ENCODE results near the gene C2. TPM values are rescaled to one million over a fixed set of nuclear protein-coding genes. Genes with fewer than 3 reads are reported as not detected.
A peak's percentile ranks its signal among the peaks of the same experiment; 100 is the strongest.

Gene C2
- total and polyA plus RNA-seq, 2 donors (not counting 1 experiment from before 2014, with no cell fraction given), result 0.28 to 3.4 TPM

DNA sequence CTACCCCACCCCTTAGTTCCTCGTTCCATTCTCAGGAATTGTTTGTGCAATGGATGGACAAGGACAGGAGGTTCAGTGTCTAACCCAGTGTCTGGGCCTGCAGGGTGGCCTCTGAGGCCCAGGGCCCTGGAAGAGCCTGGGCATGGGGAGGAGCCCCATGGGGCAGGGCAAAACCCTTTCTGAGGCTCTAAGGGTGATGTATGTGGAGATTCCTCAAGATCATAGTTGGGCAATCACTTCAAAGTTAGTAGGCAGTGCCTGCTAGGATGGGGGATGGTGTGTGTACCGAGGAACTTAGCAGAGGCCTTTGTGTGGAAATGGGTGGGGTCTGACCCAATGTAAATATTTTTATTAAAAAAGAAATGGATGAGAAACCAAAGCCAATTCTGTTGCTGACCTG lies 6.7 kb upstream of the C2 start:
- peaks cover 3% of the 10 kb centered on the region for H3K27me3 Mint-ChIP-seq
- H3K4me3 Mint-ChIP-seq, result no peak overlapping the region
- TF ChIP-seq EZH2 (IDR thresholded peaks at IDR 0.05; ENCODE audit: borderline replicate concordance, insufficient read depth, low read depth, low read length, poor library complexity, severe bottlenecking), result no peak
- TF ChIP-seq, protein P1, sequence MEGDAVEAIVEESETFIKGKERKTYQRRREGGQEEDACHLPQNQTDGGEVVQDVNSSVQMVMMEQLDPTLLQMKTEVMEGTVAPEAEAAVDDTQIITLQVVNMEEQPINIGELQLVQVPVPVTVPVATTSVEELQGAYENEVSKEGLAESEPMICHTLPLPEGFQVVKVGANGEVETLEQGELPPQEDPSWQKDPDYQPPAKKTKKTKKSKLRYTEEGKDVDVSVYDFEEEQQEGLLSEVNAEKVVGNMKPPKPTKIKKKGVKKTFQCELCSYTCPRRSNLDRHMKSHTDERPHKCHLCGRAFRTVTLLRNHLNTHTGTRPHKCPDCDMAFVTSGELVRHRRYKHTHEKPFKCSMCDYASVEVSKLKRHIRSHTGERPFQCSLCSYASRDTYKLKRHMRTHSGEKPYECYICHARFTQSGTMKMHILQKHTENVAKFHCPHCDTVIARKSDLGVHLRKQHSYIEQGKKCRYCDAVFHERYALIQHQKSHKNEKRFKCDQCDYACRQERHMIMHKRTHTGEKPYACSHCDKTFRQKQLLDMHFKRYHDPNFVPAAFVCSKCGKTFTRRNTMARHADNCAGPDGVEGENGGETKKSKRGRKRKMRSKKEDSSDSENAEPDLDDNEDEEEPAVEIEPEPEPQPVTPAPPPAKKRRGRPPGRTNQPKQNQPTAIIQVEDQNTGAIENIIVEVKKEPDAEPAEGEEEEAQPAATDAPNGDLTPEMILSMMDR (IDR thresholded peaks at IDR 0.05), result no peak
- Histone ChIP-seq H3K27me3 (replicated peaks in 1 of 4; ENCODE audit: control extremely low read depth in 1 of 4, control insufficient read depth in 3 of 4, insufficient read depth in 4 of 4, low read length in 3 of 4) (no peaks in the 10 kb centered on the region), H3K4me3 (ENCODE audit: control extremely low read depth in 1 of 5, extremely low read depth in 1 of 5, insufficient read depth in 1 of 5, low read depth in 2 of 5, low read length in 4 of 5) (no peak overlapping the region), H3K27ac (ENCODE audit: low read length in 2 of 2) (no peak overlapping the region), H3K36me3 (replicated peaks in 1 of 2; ENCODE audit: control extremely low read depth in 1 of 2, control insufficient read depth in 1 of 2, extremely low read depth in 1 of 2, insufficient read depth in 2 of 2, low read length in 1 of 2) (no peaks in the 10 kb centered on the region), H3K4me1 (ENCODE audit: control insufficient read depth in 2 of 2, insufficient read depth in 2 of 2, low read length in 2 of 2) (no peaks in the 10 kb centered on the region), H3K4me2 (replicated peaks; ENCODE audit: low read depth, low read length, poor library complexity, severe bottlenecking) (no peak overlapping the region), H3K9me3 (ENCODE audit: control extremely low read depth in 1 of 3, control insufficient read depth in 2 of 3, insufficient read depth in 1 of 3, low read length in 2 of 3) (no peaks in the 10 kb centered on the region), H3K79me2 (ENCODE audit: control insufficient read depth, insufficient read depth, low read length) (no peaks in the 10 kb centered on the region), H4K20me1 (ENCODE audit: control insufficient read depth, insufficient read depth, low read length, poor library complexity, severe bottlenecking) (no peaks in the 10 kb centered on the region), H3K9ac (ENCODE audit: low read length) (no peak overlapping the region), H2AFZ (ENCODE audit: insufficient read depth, low read depth, low read length, poor library complexity, severe bottlenecking) (no peak overlapping the region)
- ATAC-seq (ENCODE audit: low read depth) (no peak), DNase-seq (no peak)
- ChIA-PET POLR2A (no interaction called here), CTCF (interaction anchor here (3.1 kb wide), 1 partner anchor 31 kb away, joined by 12 read pairs; no protein-coding TSS in a partner anchor)
- H3K9me3 Mint-ChIP-seq (ENCODE audit: insufficient read depth), result no peaks in the 10 kb centered on the region
- H3K27ac Mint-ChIP-seq, result no peak overlapping the region
- no peaks in the 10 kb centered on the region for H3K4me1 Mint-ChIP-seq
- intact Hi-C loops (cut with micrococcal nuclease), result no loop called here
- WGBS (ENCODE audit: insufficient coverage), result 75% methylated on average over 2 of the region's 2 CpGs

DNA sequence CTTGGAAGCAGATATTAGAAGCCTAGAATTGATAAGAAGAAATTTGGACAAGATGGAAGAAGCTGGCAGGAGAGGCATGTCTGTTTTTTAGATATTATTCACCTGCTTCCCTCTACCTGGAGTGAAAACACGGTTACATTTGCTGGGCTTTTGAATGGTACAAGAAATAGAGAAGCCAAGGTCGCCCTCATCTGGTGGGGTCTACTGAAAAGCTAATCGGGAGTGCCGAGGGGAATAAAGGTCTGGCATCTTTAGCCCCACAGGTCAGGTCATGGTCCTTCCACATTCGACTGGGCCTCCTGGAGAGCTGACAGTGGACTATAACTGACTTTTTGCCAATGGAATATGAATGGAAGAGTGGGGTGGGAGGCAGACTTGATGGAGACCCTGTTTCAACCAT lies 4.6 kb upstream of the C2 start:
- Histone ChIP-seq H3K79me2 (ENCODE audit: control insufficient read depth, insufficient read depth, low read length) (no peaks in the 10 kb centered on the region), H3K4me3 (ENCODE audit: control extremely low read depth in 1 of 5, extremely low read depth in 1 of 5, insufficient read depth in 1 of 5, low read depth in 2 of 5, low read length in 4 of 5) (no peak overlapping the region), H3K27me3 (replicated peaks in 1 of 4; ENCODE audit: control extremely low read depth in 1 of 4, control insufficient read depth in 3 of 4, insufficient read depth in 4 of 4, low read length in 3 of 4) (peaks cover 0 to 4% (median 0%) of the 10 kb centered on the region in 4 experiments), H2AFZ (ENCODE audit: insufficient read depth, low read depth, low read length, poor library complexity, severe bottlenecking) (no peak overlapping the region), H3K9me3 (ENCODE audit: control extremely low read depth in 1 of 3, control insufficient read depth in 2 of 3, insufficient read depth in 1 of 3, low read length in 2 of 3) (no peaks in the 10 kb centered on the region), H3K4me2 (replicated peaks; ENCODE audit: low read depth, low read length, poor library complexity, severe bottlenecking) (no peak overlapping the region), H3K9ac (ENCODE audit: low read length) (no peak overlapping the region), H3K36me3 (replicated peaks in 1 of 2; ENCODE audit: control extremely low read depth in 1 of 2, control insufficient read depth in 1 of 2, extremely low read depth in 1 of 2, insufficient read depth in 2 of 2, low read length in 1 of 2) (no peaks in the 10 kb centered on the region), H4K20me1 (ENCODE audit: control insufficient read depth, insufficient read depth, low read length, poor library complexity, severe bottlenecking) (no peaks in the 10 kb centered on the region), H3K27ac (ENCODE audit: low read length in 2 of 2) (no peak overlapping the region), H3K4me1 (ENCODE audit: control insufficient read depth in 2 of 2, insufficient read depth in 2 of 2, low read length in 2 of 2) (no peaks in the 10 kb centered on the region)
- POLR2A ChIA-PET, result interaction anchor here (0.6 kb wide), 1 partner anchor 44 kb away, joined by 3 read pairs; the partner anchor contains the start of gene SLC44A4
- CTCF ChIA-PET, result interaction anchor here (0.7 to 1.3 kb wide), 4 partner anchors 84 to 211 kb away, joined by 3 to 4 read pairs (median 3); no protein-coding TSS in a partner anchor
- no peak overlapping the region for H3K4me3 Mint-ChIP-seq
- intact Hi-C loops (cut with micrococcal nuclease), result no loop called here
- ATAC-seq (ENCODE audit: low read depth) (no peak), DNase-seq (peak; percentile 40)
- H3K27ac Mint-ChIP-seq, result no peak overlapping the region
- H3K27me3 Mint-ChIP-seq, result peaks cover 3% of the 10 kb centered on the region
- 16% methylated on average over 5 of the region's 5 CpGs for WGBS (ENCODE audit: insufficient coverage)
- no peaks in the 10 kb centered on the region for H3K4me1 Mint-ChIP-seq
- TF ChIP-seq, protein P1 (IDR thresholded peaks at IDR 0.05), result no peak
- TF ChIP-seq EZH2 (IDR thresholded peaks at IDR 0.05; ENCODE audit: borderline replicate concordance, insufficient read depth, low read depth, low read length, poor library complexity, severe bottlenecking), result no peak
- H3K9me3 Mint-ChIP-seq (ENCODE audit: insufficient read depth), result no peaks in the 10 kb centered on the region

Data from B cell (primary cell).